ENCODE results near the gene ZNF738.
"Not testable (repeated sequence)": the region's sequence is repeated elsewhere in the genome, so short reads cannot be mapped to it uniquely, and the experiment has no call there.

DNA sequence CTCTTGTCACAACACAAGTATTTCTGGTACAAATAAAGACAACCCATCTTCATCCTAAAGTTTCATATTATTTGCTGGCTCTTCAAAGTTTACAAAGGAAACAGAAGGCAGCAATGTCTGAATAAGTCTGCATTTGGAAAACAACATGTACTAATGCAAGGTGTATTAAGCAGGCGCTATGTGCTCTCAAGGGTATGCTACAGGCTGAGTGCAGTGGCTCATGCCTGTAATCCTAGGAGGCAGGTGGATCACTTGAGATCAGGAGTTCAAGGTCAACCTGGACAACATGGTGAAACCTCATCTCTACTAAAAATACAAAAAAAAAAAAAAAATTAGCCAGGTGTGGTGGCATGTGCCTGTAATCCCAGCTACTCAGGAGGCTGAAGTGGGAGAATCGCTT lies 46.0 kb upstream of the ZNF738 start:
- TF ChIP-seq SUZ12 (IDR thresholded peaks at IDR 0.05; ENCODE audit: extremely low read depth, insufficient read depth, insufficient read length); ZNF274 (IDR thresholded peaks at IDR 0.05; ENCODE audit: low read depth, low read length): not testable (repeated sequence)
